H1 (cell line): Measurements from ENCODE around the gene TMEM114. TPM values are rescaled to one million over a fixed set of nuclear protein-coding genes. Genes with fewer than 3 reads are reported as not detected.

ENCODE experiments used
- CTCF ChIA-PET: fragments of 300-600 bp; sonication (Branson Sonifier 250); formaldehyde crosslinking; loops from one replicate; lab custom pipeline; 2021; ENCODE audit not compliant: partially characterized antibody; lab: Charles Lee
- POLR2A ChIA-PET: fragments of 300-600 bp; sonication (Branson Sonifier 250); formaldehyde crosslinking; loops from one replicate; lab custom pipeline; 2021; ENCODE audit warnings: inconsistent platforms; ENCODE audit not compliant: partially characterized antibody; lab: Charles Lee
- DNase-seq, 2 experiments: peaks; one replicate each; pipeline versions ENCODE4 v3.0.0 to v3.0.0-alpha.2; 2010 to 2022; ENCODE audit warnings: low spot score in 2 of 2, low read depth in 1 of 2, mixed read lengths in 1 of 2
- FAIRE-seq: peaks from 2 replicates; lab custom pipeline; 2011; peaks lifted over from hg19 to GRCh38; lab: Jason Lieb, UNC
- H2AFZ ChIP-seq: 2 replicates; pipeline ENCODE4 v1.8.1; 2012; ENCODE audit warnings: low read length, inconsistent platforms
- H2AK5ac ChIP-seq: 2 replicates; pipeline ENCODE4 v1.6.1; 2013; ENCODE audit warnings: low read depth, low read length
- H2BK120ac ChIP-seq: replicated peaks from 2 replicates; pipeline ENCODE3; 2013; ENCODE audit warnings: low read depth, low read length, inconsistent platforms
- H2BK12ac ChIP-seq: 2 replicates; pipeline ENCODE4 v1.6.1; 2013; ENCODE audit warnings: low read depth, low read length
- H2BK15ac ChIP-seq: 2 replicates; pipeline ENCODE4 v1.6.1; 2013; ENCODE audit warnings: low read length
- H2BK20ac ChIP-seq: 2 replicates; pipeline ENCODE4 v1.6.1; 2013; ENCODE audit warnings: low read length
- H2BK5ac ChIP-seq: 2 replicates; pipeline ENCODE4 v1.6.1; 2013; ENCODE audit warnings: low read depth, low read length
- H3K14ac ChIP-seq: 2 replicates; pipeline ENCODE4 v1.6.1; 2013; ENCODE audit warnings: inconsistent platforms; ENCODE audit not compliant: insufficient read length
- H3K18ac ChIP-seq: 2 replicates; pipeline ENCODE4 v1.6.1; 2013; ENCODE audit warnings: low read length; ENCODE audit errors: extremely low read depth
- H3K23ac ChIP-seq: 2 replicates; pipeline ENCODE4 v1.6.1; 2013; ENCODE audit warnings: inconsistent platforms; ENCODE audit not compliant: insufficient read length
- H3K23me2 ChIP-seq: 2 replicates; pipeline ENCODE4 v1.6.1; 2013; ENCODE audit warnings: low read depth, low read length
- H3K27ac ChIP-seq: 2 replicates; pipeline ENCODE4 v1.6.1; 2011; ENCODE audit warnings: low read depth, low read length, inconsistent platforms
- H3K27me3 ChIP-seq, 4 experiments: replicated peaks in 1 of 4; 1 replicate in 1 of 4; 2 replicates in 3 of 4; pipeline versions ENCODE4 v1.6.1 to v1.8.1; 2011 to 2013; ENCODE audit warnings: low read length in 3 of 4, mild to moderate bottlenecking in 3 of 4, inconsistent platforms in 2 of 4, mixed read lengths in 2 of 4, moderate library complexity in 1 of 4; ENCODE audit not compliant: control insufficient read depth in 3 of 4, insufficient read depth in 3 of 4; ENCODE audit errors: extremely low read depth in 1 of 4
- H3K36me3 ChIP-seq, 4 experiments: 2 replicates each; pipeline versions ENCODE4 v1.6.1 to v1.8.1; 2011 to 2013; ENCODE audit warnings: mild to moderate bottlenecking in 4 of 4, low read length in 3 of 4, moderate library complexity in 2 of 4, control low read depth in 1 of 4, inconsistent platforms in 1 of 4; ENCODE audit not compliant: insufficient read depth in 4 of 4, control insufficient read depth in 2 of 4
- H3K4ac ChIP-seq: replicated peaks from 2 replicates; pipeline ENCODE3; 2013; ENCODE audit warnings: low read length, low read depth, mixed read lengths, inconsistent platforms; ENCODE audit not compliant: insufficient read length
- H3K4me1 ChIP-seq, 4 experiments: replicated peaks in 1 of 4; 1 replicate in 1 of 4; 2 replicates in 3 of 4; pipeline versions ENCODE4 v1.6.1 to v1.8.1; 2011 to 2013; ENCODE audit warnings: low read length in 3 of 4, inconsistent platforms in 2 of 4, mixed read lengths in 1 of 4; ENCODE audit not compliant: insufficient read depth in 4 of 4, control insufficient read depth in 3 of 4
- H3K4me2 ChIP-seq, 2 experiments: 2 replicates each; pipeline versions ENCODE4 v1.6.1 to v1.8.1; 2011 to 2013; ENCODE audit warnings: low read depth in 2 of 2, low read length in 2 of 2, control low read depth in 1 of 2, inconsistent platforms in 1 of 2, mild to moderate bottlenecking in 1 of 2; ENCODE audit not compliant: insufficient read depth in 1 of 2
- H3K4me3 ChIP-seq, 4 experiments: fragments of 200-600, 300-600 bp in 1 of 4; sonication (generic), shearing (Covaris generic), sonication (Bioruptor Twin) in 1 of 4; 2 replicates each; pipeline versions ENCODE4 v1.5.1 to v1.8.1; 2011 to 2016; ENCODE audit warnings: low read length in 4 of 4, low read depth in 3 of 4, control low read depth in 2 of 4, inconsistent platforms in 2 of 4, mild to moderate bottlenecking in 2 of 4, mixed read lengths in 1 of 4, moderate library complexity in 1 of 4; ENCODE audit not compliant: insufficient read depth in 2 of 4; ENCODE audit errors: extremely low read depth in 1 of 4
- H3K56ac ChIP-seq: replicated peaks from 2 replicates; pipeline ENCODE3; 2013; ENCODE audit warnings: low read depth, mild to moderate bottlenecking, mixed read lengths, low read length, inconsistent platforms; ENCODE audit not compliant: insufficient read length
- H3K79me1 ChIP-seq: 2 replicates; pipeline ENCODE4 v1.6.1; 2013; ENCODE audit warnings: low read depth, low read length, control low read depth
- H3K79me2 ChIP-seq, 2 experiments: 2 replicates each; pipeline versions ENCODE4 v1.6.1 to v1.8.1; 2012 to 2013; ENCODE audit warnings: low read length in 2 of 2, mild to moderate bottlenecking in 2 of 2, inconsistent platforms in 1 of 2; ENCODE audit not compliant: insufficient read depth in 2 of 2, control insufficient read depth in 1 of 2
- H3K9ac ChIP-seq, 4 experiments: replicated peaks in 1 of 4; 1 replicate in 1 of 4; 2 replicates in 3 of 4; pipeline versions ENCODE4 v1.6.1 to v1.8.1; 2011 to 2013; ENCODE audit warnings: low read depth in 3 of 4, low read length in 3 of 4, control low read depth in 2 of 4, mild to moderate bottlenecking in 2 of 4, moderate library complexity in 2 of 4, inconsistent platforms in 1 of 4; ENCODE audit errors: extremely low read depth in 1 of 4
- H3K9me3 ChIP-seq, 2 experiments: 2 replicates each; pipeline versions ENCODE4 v1.6.1 to v1.8.1; 2012 to 2013; ENCODE audit warnings: mild to moderate bottlenecking in 2 of 2, moderate library complexity in 2 of 2, control low read depth in 1 of 2, inconsistent platforms in 1 of 2, low read depth in 1 of 2, low read length in 1 of 2, mixed read lengths in 1 of 2; ENCODE audit not compliant: insufficient read depth in 2 of 2
- H4K20me1 ChIP-seq, 2 experiments: replicated peaks in 1 of 2; 2 replicates each; pipeline versions ENCODE3 to v1.8.1; 2011 to 2013; ENCODE audit warnings: inconsistent platforms in 2 of 2, low read length in 2 of 2, mild to moderate bottlenecking in 1 of 2; ENCODE audit not compliant: insufficient read depth in 2 of 2, control insufficient read depth in 1 of 2
- H4K5ac ChIP-seq: 2 replicates; pipeline ENCODE4 v1.6.1; 2013; ENCODE audit warnings: low read length, low read depth, mixed read lengths, inconsistent platforms; ENCODE audit not compliant: insufficient read length
- H4K8ac ChIP-seq: 2 replicates; pipeline ENCODE4 v1.8.0; 2013; ENCODE audit warnings: mild to moderate bottlenecking, moderate library complexity, low read length, inconsistent platforms; ENCODE audit not compliant: insufficient read depth; ENCODE audit errors: extremely low read depth
- H4K91ac ChIP-seq: replicated peaks from 2 replicates; pipeline ENCODE3; 2013; ENCODE audit warnings: low read length, mixed read lengths, inconsistent platforms; ENCODE audit not compliant: insufficient read length
- BCL11A ChIP-seq, 2 experiments: IDR thresholded peaks; one replicate each; pipeline ENCODE4 v1.6.1; 2011; ENCODE audit warnings: low read depth in 2 of 2, low read length in 2 of 2, mild to moderate bottlenecking in 2 of 2
- CHD1 ChIP-seq: IDR thresholded peaks from 2 replicates; pipeline ENCODE4 v1.6.1; 2012; ENCODE audit warnings: low read depth, low read length, improper control_type of control experiment
- EP300 ChIP-seq, 2 experiments: IDR thresholded peaks; 1 replicate in 1 of 2; 2 replicates in 1 of 2; pipeline ENCODE4 v1.6.1; 2011 to 2012; ENCODE audit warnings: low read depth in 2 of 2, low read length in 2 of 2, mild to moderate bottlenecking in 2 of 2, borderline replicate concordance in 1 of 2, inconsistent platforms in 1 of 2, moderate library complexity in 1 of 2
- JUND ChIP-seq: IDR thresholded peaks from 2 replicates; pipeline ENCODE4 v1.6.1; 2011; ENCODE audit warnings: mild to moderate bottlenecking, improper control_type of control experiment, low read length
- KDM5A ChIP-seq: fragments of 200-600 bp; IDR thresholded peaks from 2 replicates; pipeline ENCODE4 v1.7.1; 2012; ENCODE audit warnings: mild to moderate bottlenecking, low read length, inconsistent platforms, mixed read lengths
- MAFK ChIP-seq: IDR thresholded peaks from 2 replicates; pipeline ENCODE4 v1.6.1; 2012; ENCODE audit warnings: low read depth, mild to moderate bottlenecking, improper control_type of control experiment, low read length
- MAX ChIP-seq: IDR thresholded peaks from 2 replicates; pipeline ENCODE4 v1.6.1; 2012; ENCODE audit warnings: inconsistent platforms
- NRF1 ChIP-seq: IDR thresholded peaks from 2 replicates; pipeline ENCODE4 v1.6.1; 2011; ENCODE audit warnings: mild to moderate bottlenecking, low read depth, low read length, improper control_type of control experiment
- RAD21 ChIP-seq, 2 experiments: IDR thresholded peaks in 1 of 2; conservative IDR thresholded peaks in 1 of 2; 2 replicates each; pipeline ENCODE4 v1.6.1; 2011; ENCODE audit warnings: low read depth in 2 of 2, low read length in 2 of 2, improper control_type of control experiment in 1 of 2, inconsistent platforms in 1 of 2, mild to moderate bottlenecking in 1 of 2, moderate library complexity in 1 of 2
- SP1 ChIP-seq: IDR thresholded peaks from 2 replicates; pipeline ENCODE4 v1.6.1; 2011; ENCODE audit warnings: low read depth, low read length
- TAF7 ChIP-seq: optimal IDR thresholded peaks from 2 replicates; pipeline ENCODE3; 2011; ENCODE audit warnings: low read depth, mild to moderate bottlenecking, inconsistent platforms, low read length, moderate library complexity, borderline replicate concordance
- TBP ChIP-seq: IDR thresholded peaks from 2 replicates; pipeline ENCODE4 v1.6.1; 2011; ENCODE audit warnings: low read depth, low read length, improper control_type of control experiment
- WGBS, 2 experiments: shearing (Covaris generic) in 1 of 2; methylation state at CpG; one replicate each; pipeline versions ENCODE4 v1.1.6 to v1.1.7; 2013 to 2015; ENCODE audit warnings: low lambda C conversion rate in 2 of 2, mixed read lengths in 2 of 2, inconsistent platforms in 1 of 2, low coverage in 1 of 2, missing lambda C conversion rate in 1 of 2; ENCODE audit not compliant: insufficient replicate concordance in 2 of 2, insufficient coverage in 1 of 2, insufficient read length in 1 of 2; ENCODE audit errors: extremely low coverage in 1 of 2, missing lambda C conversion rate in 1 of 2; 5-methylcytosine and 5-hydroxymethylcytosine counted together
- polyA plus RNA-seq, 7 experiments: library from polyadenylated mRNA; depleted of rRNA in 3 of 7; stranded (reverse) in 5 of 7; unstranded in 2 of 7; fragments of >200 nt in 5 of 7; fragments of 200-250 nt in 2 of 7; gene quantifications; 1 replicate in 5 of 7; 2 replicates in 1 of 7; 4 replicates in 1 of 7; pipeline versions ENCODE4 v1.2.1 to v1.2.3, GENCODE V29; 2011 to 2013; ENCODE audit warnings: missing spikeins in 2 of 7, mixed read lengths in 2 of 7
- total RNA-seq: library from RNA; stranded (reverse); fragmentation: NEBNext Ultra II Directional; extraction: Animal tissue kit (Norgen Biotek cat#: 25700); gene quantifications from 2 replicates; pipeline ENCODE4 v1.2.1, GENCODE V29; 2021

TMEM114 gene
- total and polyA plus RNA-seq, 2 of the 8 experiments (the other 6 are each of a cell fraction or from before 2014, with no cell fraction given) = 1.6 to 2.9 TPM

- no peak overlapping the region for H4K8ac ChIP-seq
- FAIRE-seq (no peak), DNase-seq (peak in 1 of 2 experiments; percentile 75)
- H3K4me3 ChIP-seq = peak overlapping the region in 1 of 4 experiments; percentile 19; a peak in 1 of 8 replicates
- CTCF ChIA-PET = interaction anchor here (0.6 to 12.6 kb wide), 7 partner anchors 8 to 315 kb away, joined by 3 to 416 read pairs (median 90); partner anchors contain the start of genes METTL22 and TMEM114
- WGBS, 2 experiments = 10% methylated on average over 10 of the region's 10 CpGs; no CpG with 5 or more reads in 1 of the 2 experiments
- no peak overlapping the region for H4K91ac ChIP-seq
- H2BK12ac ChIP-seq = no peak overlapping the region
- no peak overlapping the region for H2BK15ac ChIP-seq
- H2BK20ac ChIP-seq = 0 out of 2 replicates have a peak overlapping the region, but pooled peaks have one; percentile 88
- H3K79me2 ChIP-seq = no peaks in the 10 kb centered on the region
- no peak overlapping the region for H3K9ac ChIP-seq
- no peak overlapping the region for H2BK120ac ChIP-seq
- H3K56ac ChIP-seq = no peak overlapping the region
- H3K23me2 ChIP-seq = peaks cover 38% of the 10 kb centered on the region
- H3K14ac ChIP-seq = no peak overlapping the region
- H3K79me1 ChIP-seq = no peaks in the 10 kb centered on the region
- peaks cover 0 to 2% of the 10 kb centered on the region in 2 experiments for H4K20me1 ChIP-seq
- H2AFZ ChIP-seq = no peak overlapping the region
- no peak overlapping the region; the same call in 1 of the 2 replicates for H2BK5ac ChIP-seq
- no peak overlapping the region for H2AK5ac ChIP-seq
- H3K4ac ChIP-seq = no peak overlapping the region
- H3K4me2 ChIP-seq = peak overlapping the region; percentile 53 to 58
- H3K27me3 ChIP-seq = no peaks in the 10 kb centered on the region; a peak in 2 of 7 replicates
- no peak overlapping the region for H3K23ac ChIP-seq
- POLR2A ChIA-PET = interaction anchor here (1.2 kb wide), 1 partner anchor 9 kb away, joined by 3 read pairs; no protein-coding TSS in a partner anchor
- H3K18ac ChIP-seq = peak overlapping the region; percentile 75; the same call in 1 of the 2 replicates
- no peak overlapping the region for H4K5ac ChIP-seq
- H3K9me3 ChIP-seq = no peaks in the 10 kb centered on the region
- peaks cover 2 to 26% (median 7%) of the 10 kb centered on the region in 4 experiments; a peak in 6 of 7 replicates for H3K4me1 ChIP-seq
- no peaks in the 10 kb centered on the region for H3K36me3 ChIP-seq
- H3K27ac ChIP-seq = no peak overlapping the region
- TF ChIP-seq MAX (peak; percentile 17; the same call in 1 of the 2 replicates), MAFK (no peak), RAD21 (IDR thresholded peaks at IDR 0.05 in 1 of 2, conservative IDR thresholded peaks at IDR 0.05 in 1 of 2; ENCODE audit: low read depth in 2 of 2, low read length in 2 of 2) (0 out of 4 replicates have a peak, but pooled peaks of 1 of the 2 experiments have one; percentile 0), JUND (no peak), CHD1 (no peak), SP1 (no peak), TAF7 (no peak), TBP (peak; percentile 33), BCL11A (IDR thresholded peaks at IDR 0.05; ENCODE audit: low read depth in 2 of 2, low read length in 2 of 2) (no peak), EP300 (IDR thresholded peaks at IDR 0.05; ENCODE audit: borderline replicate concordance in 1 of 2, low read depth in 2 of 2, low read length in 2 of 2) (no peak), KDM5A (no peak), NRF1 (no peak)
Observed at GRCh38 chr16:8565498-8565897, 24.8 kb downstream of the TMEM114 start.
